Memory B cell (primary cell): ENCODE measurements around the gene RHD.
"Not testable (repeated sequence)": the region's sequence is repeated elsewhere in the genome, so short reads cannot be mapped to it uniquely, and the experiment has no call there.

Experiments used
- ATAC-seq: fragments of 150-1000 bp; cut with Tn5 transposase; 2 replicates; pipeline ENCODE4 v1.10.0; 2021; ENCODE audit warnings: low read depth, mild to moderate bottlenecking, moderate library complexity
- DNase-seq, 2 donors: peaks; one replicate each; pipeline ENCODE4 v3.0.0; 2022; ENCODE audit warnings: low spot score in 2 of 2
- H3K27ac Mint-ChIP-seq: one replicate; pipeline ENCODE4 v1.8.0; 2022; ENCODE audit warnings: mild to moderate bottlenecking, moderate library complexity, mixed read lengths
- H3K27me3 Mint-ChIP-seq: one replicate; pipeline ENCODE4 v1.8.0; 2022; ENCODE audit warnings: mixed read lengths
- H3K36me3 Mint-ChIP-seq: one replicate; pipeline ENCODE4 v1.8.0; 2022; ENCODE audit warnings: mild to moderate bottlenecking, mixed read lengths
- H3K4me1 Mint-ChIP-seq: one replicate; pipeline ENCODE4 v1.8.0; 2022; ENCODE audit warnings: mixed read lengths
- H3K4me3 Mint-ChIP-seq: one replicate; pipeline ENCODE4 v1.8.0; 2022; ENCODE audit warnings: mild to moderate bottlenecking, moderate library complexity, mixed read lengths
- H3K9me3 Mint-ChIP-seq: one replicate; pipeline ENCODE4 v1.8.0; 2022; ENCODE audit warnings: mixed read lengths

Gene RHD

GRCh38 chr1:25277295-25277694, 5.0 kb downstream of the RHD start:
- H3K4me3 Mint-ChIP-seq, H3K36me3 Mint-ChIP-seq, H3K27me3 Mint-ChIP-seq, H3K4me1 Mint-ChIP-seq, H3K27ac Mint-ChIP-seq, DNase-seq, H3K9me3 Mint-ChIP-seq, ATAC-seq: not testable (repeated sequence)

- H3K4me3 Mint-ChIP-seq, H3K27me3 Mint-ChIP-seq, ATAC-seq, DNase-seq, H3K9me3 Mint-ChIP-seq, H3K36me3 Mint-ChIP-seq, H3K4me1 Mint-ChIP-seq, H3K27ac Mint-ChIP-seq: not testable (repeated sequence)
Measured at GRCh38 chr1:25278358-25278757, 6.0 kb downstream of the RHD start.

GRCh38 chr1:25278790-25279189, 6.5 kb downstream of the RHD start:
- H3K27ac Mint-ChIP-seq, DNase-seq, H3K27me3 Mint-ChIP-seq, H3K36me3 Mint-ChIP-seq, H3K9me3 Mint-ChIP-seq, ATAC-seq, H3K4me3 Mint-ChIP-seq, H3K4me1 Mint-ChIP-seq: not testable (repeated sequence)

GRCh38 chr1:25279693-25280111, 7.4 kb downstream of the RHD start:
- not testable (repeated sequence) for H3K36me3 Mint-ChIP-seq, H3K4me1 Mint-ChIP-seq

GRCh38 chr1:25285862-25286261, 13.6 kb downstream of the RHD start:
- H3K36me3 Mint-ChIP-seq, H3K4me1 Mint-ChIP-seq, H3K27ac Mint-ChIP-seq, DNase-seq, H3K4me3 Mint-ChIP-seq, H3K9me3 Mint-ChIP-seq, ATAC-seq, H3K27me3 Mint-ChIP-seq: not testable (repeated sequence)

More at GRCh38 chr1:25279693-25280111, 7.4 kb downstream of the RHD start:
- H3K9me3 Mint-ChIP-seq, H3K27me3 Mint-ChIP-seq, DNase-seq, ATAC-seq, H3K27ac Mint-ChIP-seq, H3K4me3 Mint-ChIP-seq: not testable (repeated sequence)

- H3K9me3 Mint-ChIP-seq, H3K27me3 Mint-ChIP-seq, H3K36me3 Mint-ChIP-seq, H3K4me3 Mint-ChIP-seq, H3K27ac Mint-ChIP-seq, DNase-seq, H3K4me1 Mint-ChIP-seq: not testable (repeated sequence)
- peak; percentile 61 for ATAC-seq
Measured at GRCh38 chr1:25287164-25287563, 14.9 kb downstream of the RHD start.

GRCh38 chr1:25288573-25289101, 16.3 kb downstream of the RHD start:
- H3K27me3 Mint-ChIP-seq, H3K4me1 Mint-ChIP-seq, DNase-seq, H3K9me3 Mint-ChIP-seq, H3K36me3 Mint-ChIP-seq, ATAC-seq, H3K4me3 Mint-ChIP-seq, H3K27ac Mint-ChIP-seq: not testable (repeated sequence)

GRCh38 chr1:25290043-25290442, 17.7 kb downstream of the RHD start:
- not testable (repeated sequence) for H3K4me1 Mint-ChIP-seq, DNase-seq, H3K36me3 Mint-ChIP-seq, H3K9me3 Mint-ChIP-seq, H3K27me3 Mint-ChIP-seq, H3K4me3 Mint-ChIP-seq, H3K27ac Mint-ChIP-seq
- peak; percentile 51 for ATAC-seq

- DNase-seq, H3K27me3 Mint-ChIP-seq, H3K27ac Mint-ChIP-seq, ATAC-seq, H3K9me3 Mint-ChIP-seq, H3K4me1 Mint-ChIP-seq, H3K4me3 Mint-ChIP-seq, H3K36me3 Mint-ChIP-seq: not testable (repeated sequence)
Measured at GRCh38 chr1:25293426-25293825, 21.1 kb downstream of the RHD start.

- H3K27me3 Mint-ChIP-seq, result not testable (repeated sequence)
Measured at GRCh38 chr1:25294889-25295826, 22.8 kb downstream of the RHD start.

GRCh38 chr1:25296501-25296900, 24.2 kb downstream of the RHD start:
- H3K27ac Mint-ChIP-seq, H3K36me3 Mint-ChIP-seq, H3K9me3 Mint-ChIP-seq, DNase-seq, H3K27me3 Mint-ChIP-seq, ATAC-seq, H3K4me3 Mint-ChIP-seq, H3K4me1 Mint-ChIP-seq: not testable (repeated sequence)

More at GRCh38 chr1:25294889-25295826, 22.8 kb downstream of the RHD start:
- H3K36me3 Mint-ChIP-seq, H3K9me3 Mint-ChIP-seq, DNase-seq, H3K4me3 Mint-ChIP-seq, H3K4me1 Mint-ChIP-seq, H3K27ac Mint-ChIP-seq: not testable (repeated sequence)
- ATAC-seq, result peak; percentile 83

- not testable (repeated sequence) for H3K4me3 Mint-ChIP-seq, H3K27me3 Mint-ChIP-seq, H3K36me3 Mint-ChIP-seq, DNase-seq, H3K9me3 Mint-ChIP-seq, H3K4me1 Mint-ChIP-seq, H3K27ac Mint-ChIP-seq, ATAC-seq
Measured at GRCh38 chr1:25300729-25301128, 28.4 kb downstream of the RHD start.

GRCh38 chr1:25302330-25302729, 30.0 kb downstream of the RHD start:
- not testable (repeated sequence) for H3K27me3 Mint-ChIP-seq, H3K27ac Mint-ChIP-seq, H3K4me3 Mint-ChIP-seq, H3K36me3 Mint-ChIP-seq, DNase-seq, H3K4me1 Mint-ChIP-seq, H3K9me3 Mint-ChIP-seq, ATAC-seq

- DNase-seq, ATAC-seq, H3K27ac Mint-ChIP-seq, H3K36me3 Mint-ChIP-seq, H3K9me3 Mint-ChIP-seq, H3K4me1 Mint-ChIP-seq, H3K4me3 Mint-ChIP-seq, H3K27me3 Mint-ChIP-seq: not testable (repeated sequence)
Measured at GRCh38 chr1:25304936-25305335, 32.6 kb downstream of the RHD start.

- H3K4me1 Mint-ChIP-seq, H3K36me3 Mint-ChIP-seq, DNase-seq, H3K27me3 Mint-ChIP-seq, H3K27ac Mint-ChIP-seq, H3K4me3 Mint-ChIP-seq, H3K9me3 Mint-ChIP-seq, ATAC-seq: not testable (repeated sequence)
Measured at GRCh38 chr1:25308168-25308567, 35.9 kb downstream of the RHD start.
